Measurements from ENCODE around the gene ERMARD.

The ERMARD gene

DNA sequence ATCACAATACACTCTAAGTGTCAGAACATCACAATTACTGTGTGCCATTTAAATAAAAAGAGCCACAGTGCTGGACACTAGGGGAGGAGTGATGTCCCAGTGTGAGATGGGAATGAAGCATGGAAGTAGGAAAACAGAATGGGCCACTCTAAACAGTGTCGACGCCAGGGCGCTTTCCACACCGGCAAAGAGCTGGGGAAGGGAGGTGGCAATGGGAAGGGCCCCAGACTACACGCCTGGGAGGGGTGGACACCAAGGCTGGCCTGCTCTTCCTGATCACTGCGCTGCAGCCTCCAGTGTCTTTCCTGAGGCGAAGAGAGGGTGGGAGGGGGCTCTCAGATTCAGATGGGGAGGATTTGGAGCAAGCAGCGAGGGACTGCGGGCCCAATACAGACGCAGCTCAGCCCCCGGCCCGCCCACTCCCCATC lies 75.9 kb downstream of the ERMARD start:
- DNase-seq: no peak

DNA sequence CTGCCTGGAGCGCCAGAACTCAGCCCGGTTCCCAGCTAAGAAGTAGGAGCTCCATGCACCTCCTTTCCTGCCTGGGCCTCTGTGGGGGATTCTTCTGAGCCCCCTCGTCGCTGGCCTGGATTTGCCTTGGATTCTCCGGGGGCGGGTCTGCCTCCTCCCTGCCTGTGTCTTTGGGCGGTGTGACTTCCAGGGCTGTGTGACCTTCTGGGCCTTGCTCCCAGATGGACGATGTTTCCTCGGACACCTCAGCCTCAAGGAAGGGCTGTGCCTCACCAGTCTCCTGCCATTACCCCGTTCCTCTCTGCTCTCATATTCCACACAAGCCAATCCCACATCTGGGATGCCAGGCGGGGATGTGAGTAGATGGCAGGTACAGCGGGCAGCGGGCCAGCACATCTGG lies 76.8 kb downstream of the ERMARD start:
- no peak for DNase-seq

DNA sequence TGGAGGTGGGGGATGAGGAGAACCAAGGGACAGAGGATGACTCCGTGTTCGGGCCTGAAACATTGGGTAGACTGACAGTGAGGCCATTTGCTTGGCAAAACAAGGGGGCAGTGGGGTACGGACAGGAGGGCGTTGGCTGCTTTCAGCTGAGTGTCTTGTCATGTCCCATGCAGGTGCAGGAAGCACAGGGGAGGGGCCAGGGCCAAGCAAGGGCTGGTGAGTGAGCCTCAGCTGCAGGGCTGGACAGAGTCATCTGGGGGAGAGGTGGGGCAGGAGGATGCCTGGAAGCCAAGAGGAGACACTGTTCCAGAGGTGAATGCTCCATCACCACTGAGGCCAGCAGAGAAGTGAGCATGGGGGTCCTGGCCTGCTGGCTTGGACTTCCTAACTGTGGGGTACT lies 78.4 kb downstream of the ERMARD start:
- DNase-seq: no peak

DNA sequence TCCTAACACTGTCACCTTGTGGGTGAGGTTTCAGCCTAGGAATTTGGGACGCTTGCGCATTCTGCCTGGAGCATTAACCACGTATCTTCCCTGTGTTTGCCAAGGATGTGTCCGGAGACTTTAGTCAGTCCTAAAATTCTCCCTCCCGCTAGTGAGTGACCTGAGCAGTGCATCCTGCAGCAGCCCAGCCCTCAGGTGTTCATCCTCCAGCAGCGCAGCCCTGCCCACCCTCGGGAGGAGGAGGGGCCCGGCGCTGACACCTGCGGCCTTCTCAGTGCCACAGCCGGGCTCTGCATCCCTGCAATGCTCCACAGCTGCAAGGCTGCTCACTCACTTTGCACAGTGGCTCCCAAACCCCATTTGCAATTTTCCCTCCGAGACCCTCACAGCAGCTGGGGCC lies 79.5 kb downstream of the ERMARD start:
- no peak for DNase-seq

All from stimulated activated naive CD4-positive, alpha-beta T cell (primary cell).